Measurements from ENCODE around the gene RUSC1. TPM values are rescaled to one million over a fixed set of nuclear protein-coding genes. Genes with fewer than 3 reads are reported as not detected.
A peak's percentile ranks its signal among the peaks of the same experiment; 100 is the strongest.

RUSC1 gene
- total and polyA plus RNA-seq, 2 of the 8 experiments (the other 6 are each of a cell fraction or from before 2014, with no cell fraction given): 54.6 to 90.4 TPM

- H2BK20ac ChIP-seq (ENCODE audit: low read length): 0 out of 2 replicates have a peak within 1 kb of the TSS, but pooled peaks have one; percentile 72
- H3K4me2 ChIP-seq (ENCODE audit: insufficient read depth in 1 of 2, low read depth in 2 of 2, low read length in 2 of 2): peak within 1 kb of the TSS; percentile 85 to 97
- H4K20me1 ChIP-seq (replicated peaks in 1 of 2; ENCODE audit: control insufficient read depth in 1 of 2, insufficient read depth in 2 of 2, low read length in 2 of 2): peaks cover 2 to 3% of the 10 kb centered on the region in 2 experiments
- H4K8ac ChIP-seq (ENCODE audit: extremely low read depth, insufficient read depth, low read length): peak within 1 kb of the TSS; percentile 23; the same call in 1 of the 2 replicates
- no peaks in the 10 kb centered on the region for H3K36me3 ChIP-seq (ENCODE audit: control insufficient read depth in 2 of 4, insufficient read depth in 4 of 4, low read length in 3 of 4)
- no peak within 1 kb of the TSS for H3K4ac ChIP-seq (replicated peaks; ENCODE audit: insufficient read length, low read depth, low read length)
- no peaks in the 10 kb centered on the region for H3K9me3 ChIP-seq (ENCODE audit: insufficient read depth in 2 of 2, low read depth in 1 of 2, low read length in 1 of 2)
- H3K56ac ChIP-seq (replicated peaks; ENCODE audit: insufficient read length, low read depth, low read length): no peak within 1 kb of the TSS
- H3K4me3 ChIP-seq (ENCODE audit: extremely low read depth in 1 of 4, insufficient read depth in 2 of 4, low read depth in 3 of 4, low read length in 4 of 4): peak within 1 kb of the TSS; percentile 60 to 82 (median 76)
- peak; percentile 95 to 100 for DNase-seq (ENCODE audit: low read depth in 1 of 2, low spot score in 2 of 2)
- WGBS, 2 experiments (ENCODE audit: extremely low coverage in 1 of 2, insufficient coverage in 1 of 2, insufficient read length in 1 of 2, insufficient replicate concordance in 2 of 2, low coverage in 1 of 2, low lambda C conversion rate in 2 of 2, missing lambda C conversion rate in 1 of 2): 3% methylated on average over 36 of the region's 68 CpGs; no CpG with 5 or more reads in 1 of the 2 experiments
- H2BK15ac ChIP-seq (ENCODE audit: low read length): peak within 1 kb of the TSS; percentile 81; the same call in 1 of the 2 replicates
- no peaks in the 10 kb centered on the region; the same call in 1 of the 2 replicates for H3K79me1 ChIP-seq (ENCODE audit: low read depth, low read length)
- H3K27ac ChIP-seq (ENCODE audit: low read depth, low read length): no peak within 1 kb of the TSS
- H2BK12ac ChIP-seq (ENCODE audit: low read depth, low read length): 0 out of 2 replicates have a peak within 1 kb of the TSS, but pooled peaks have one; percentile 9
- no peak within 1 kb of the TSS for H3K23ac ChIP-seq (ENCODE audit: insufficient read length)
- no peak for FAIRE-seq
- peaks cover 9 to 17% (median 13%) of the 10 kb centered on the region in 4 experiments for H3K4me1 ChIP-seq (replicated peaks in 1 of 4; ENCODE audit: control insufficient read depth in 3 of 4, insufficient read depth in 4 of 4, low read length in 3 of 4)
- H3K27me3 ChIP-seq (replicated peaks in 1 of 4; ENCODE audit: control insufficient read depth in 3 of 4, extremely low read depth in 1 of 4, insufficient read depth in 3 of 4, low read length in 3 of 4): peaks cover 0 to 3% (median 0%) of the 10 kb centered on the region in 4 experiments; a peak in 2 of 7 replicates
- H2BK5ac ChIP-seq (ENCODE audit: low read depth, low read length): no peak within 1 kb of the TSS
- H3K9ac ChIP-seq (replicated peaks in 1 of 4; ENCODE audit: extremely low read depth in 1 of 4, low read depth in 3 of 4, low read length in 3 of 4): peak within 1 kb of the TSS in 1 of 4 experiments; percentile 64; a peak in 1 of 7 replicates
- H2AK5ac ChIP-seq (ENCODE audit: low read depth, low read length): no peak within 1 kb of the TSS
- H4K5ac ChIP-seq (ENCODE audit: insufficient read length, low read depth, low read length): no peak within 1 kb of the TSS
- H3K18ac ChIP-seq (ENCODE audit: extremely low read depth, low read length): no peak within 1 kb of the TSS; the same call in 1 of the 2 replicates
- peak within 1 kb of the TSS; percentile 79; the same call in 1 of the 2 replicates for H2AFZ ChIP-seq (ENCODE audit: low read length)
- peaks cover 16% of the 10 kb centered on the region; the same call in 1 of the 2 replicates for H3K23me2 ChIP-seq (ENCODE audit: low read depth, low read length)
- no peak within 1 kb of the TSS for H2BK120ac ChIP-seq (replicated peaks; ENCODE audit: low read depth, low read length)
- no peak within 1 kb of the TSS for H3K14ac ChIP-seq (ENCODE audit: insufficient read length)
- CTCF ChIA-PET (ENCODE audit: partially characterized antibody): interaction anchor here (0.6 to 8.4 kb wide), 16 partner anchors 9 to 409 kb away, joined by 3 to 79 read pairs (median 6); partner anchors contain the start of genes FDPS and RUSC1
- H3K79me2 ChIP-seq (ENCODE audit: control insufficient read depth in 1 of 2, insufficient read depth in 2 of 2, low read length in 2 of 2): peaks cover 6 to 7% of the 10 kb centered on the region in 2 experiments; a peak in 3 of 4 replicates
- POLR2A ChIA-PET (ENCODE audit: partially characterized antibody): interaction anchor here (0.9 to 2.1 kb wide), 21 partner anchors 10 to 83 kb away, joined by 3 to 10 read pairs (median 4); partner anchors contain the start of genes ENTREP3, FDPS, RUSC1 and SCAMP3
- H4K91ac ChIP-seq (replicated peaks; ENCODE audit: insufficient read length, low read length): no peak within 1 kb of the TSS
- TF ChIP-seq SRF (IDR thresholded peaks at IDR 0.05; ENCODE audit: low read depth, low read length) (0 out of 2 replicates have a peak, but pooled peaks have one; percentile 8), KDM4A (IDR thresholded peaks at IDR 0.05; ENCODE audit: low read depth, low read length, severe bottlenecking) (peak; percentile 90), SP1 (IDR thresholded peaks at IDR 0.05; ENCODE audit: low read depth, low read length) (peak; percentile 82), SIN3A (conservative IDR thresholded peaks at IDR 0.05 in 1 of 2, IDR thresholded peaks at IDR 0.05 in 1 of 2; ENCODE audit: low read depth in 1 of 2, low read length in 2 of 2) (peak in 1 of 2 experiments; percentile 88; a peak in 2 of 4 replicates)
- TF ChIP-seq, protein P1, sequence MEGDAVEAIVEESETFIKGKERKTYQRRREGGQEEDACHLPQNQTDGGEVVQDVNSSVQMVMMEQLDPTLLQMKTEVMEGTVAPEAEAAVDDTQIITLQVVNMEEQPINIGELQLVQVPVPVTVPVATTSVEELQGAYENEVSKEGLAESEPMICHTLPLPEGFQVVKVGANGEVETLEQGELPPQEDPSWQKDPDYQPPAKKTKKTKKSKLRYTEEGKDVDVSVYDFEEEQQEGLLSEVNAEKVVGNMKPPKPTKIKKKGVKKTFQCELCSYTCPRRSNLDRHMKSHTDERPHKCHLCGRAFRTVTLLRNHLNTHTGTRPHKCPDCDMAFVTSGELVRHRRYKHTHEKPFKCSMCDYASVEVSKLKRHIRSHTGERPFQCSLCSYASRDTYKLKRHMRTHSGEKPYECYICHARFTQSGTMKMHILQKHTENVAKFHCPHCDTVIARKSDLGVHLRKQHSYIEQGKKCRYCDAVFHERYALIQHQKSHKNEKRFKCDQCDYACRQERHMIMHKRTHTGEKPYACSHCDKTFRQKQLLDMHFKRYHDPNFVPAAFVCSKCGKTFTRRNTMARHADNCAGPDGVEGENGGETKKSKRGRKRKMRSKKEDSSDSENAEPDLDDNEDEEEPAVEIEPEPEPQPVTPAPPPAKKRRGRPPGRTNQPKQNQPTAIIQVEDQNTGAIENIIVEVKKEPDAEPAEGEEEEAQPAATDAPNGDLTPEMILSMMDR (IDR thresholded peaks at IDR 0.05; ENCODE audit: control extremely low read depth in 1 of 3, insufficient read depth in 1 of 3, low read depth in 1 of 3, low read length in 3 of 3): peak; percentile 42 to 52 (median 51)
- TF ChIP-seq, protein P2, sequence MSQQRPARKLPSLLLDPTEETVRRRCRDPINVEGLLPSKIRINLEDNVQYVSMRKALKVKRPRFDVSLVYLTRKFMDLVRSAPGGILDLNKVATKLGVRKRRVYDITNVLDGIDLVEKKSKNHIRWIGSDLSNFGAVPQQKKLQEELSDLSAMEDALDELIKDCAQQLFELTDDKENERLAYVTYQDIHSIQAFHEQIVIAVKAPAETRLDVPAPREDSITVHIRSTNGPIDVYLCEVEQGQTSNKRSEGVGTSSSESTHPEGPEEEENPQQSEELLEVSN (IDR thresholded peaks at IDR 0.05): peak; percentile 95
These were observed 43.4 kb upstream of the RUSC1 start, which contains the start of gene HCN3 for GRCh38 chr1:155277070-155277901. HCN3 (plus strand) TSS chr1:155277463; CDS start chr1:155277591, 128 bp downstream.
